GM18858 (cell line): ENCODE data around the gene LSM3.

Experiments
- ATAC-seq: cut with Tn5 transposase; IDR thresholded peaks from one replicate; pipeline ENCODE4 v1.9.1; 2021; ENCODE audit not compliant: unreplicated experiment

Gene LSM3

GRCh38 chr3:14236902-14237301, 58.3 kb downstream of the LSM3 start:
- no peak for ATAC-seq

DNA sequence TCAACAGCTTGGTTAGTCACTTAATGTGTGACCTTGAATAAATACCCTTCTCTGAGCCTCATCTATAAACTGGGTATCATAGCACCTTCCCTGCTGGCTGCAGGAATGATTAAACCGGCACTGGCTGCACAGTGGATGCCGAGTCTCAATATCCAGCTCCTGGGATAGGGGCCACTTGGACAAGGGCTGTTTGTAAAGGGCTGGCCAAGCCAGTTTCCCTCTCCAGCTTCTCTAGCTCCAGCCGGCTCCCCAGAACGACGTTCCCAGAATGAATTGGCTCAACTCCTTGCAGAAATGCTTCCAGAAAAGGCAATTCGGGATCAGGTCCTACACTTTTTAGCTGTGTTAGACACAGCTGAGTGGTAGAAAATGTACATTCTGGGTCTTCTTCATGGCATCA, 58.8 kb downstream of the LSM3 start:
- no peak for ATAC-seq

DNA sequence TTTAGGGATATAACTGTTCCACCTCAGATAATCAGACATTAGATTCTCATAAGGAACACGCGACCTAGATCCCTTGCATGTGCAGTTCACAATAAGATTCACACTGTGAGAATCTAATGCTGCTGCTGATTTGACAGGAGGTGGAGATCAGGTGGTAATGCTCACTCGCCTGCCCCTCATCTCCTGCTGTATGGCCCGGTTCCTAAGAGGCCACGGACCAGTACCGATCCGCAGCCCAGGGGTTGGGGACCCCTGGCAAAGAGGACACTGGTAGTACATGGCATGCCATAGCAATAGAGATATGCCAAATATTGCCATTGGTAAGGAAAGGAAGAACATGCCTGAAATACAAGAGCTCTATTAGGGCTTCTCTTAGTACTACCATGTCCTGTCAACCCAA, 59.7 kb downstream of the LSM3 start:
- ATAC-seq: no peak

DNA sequence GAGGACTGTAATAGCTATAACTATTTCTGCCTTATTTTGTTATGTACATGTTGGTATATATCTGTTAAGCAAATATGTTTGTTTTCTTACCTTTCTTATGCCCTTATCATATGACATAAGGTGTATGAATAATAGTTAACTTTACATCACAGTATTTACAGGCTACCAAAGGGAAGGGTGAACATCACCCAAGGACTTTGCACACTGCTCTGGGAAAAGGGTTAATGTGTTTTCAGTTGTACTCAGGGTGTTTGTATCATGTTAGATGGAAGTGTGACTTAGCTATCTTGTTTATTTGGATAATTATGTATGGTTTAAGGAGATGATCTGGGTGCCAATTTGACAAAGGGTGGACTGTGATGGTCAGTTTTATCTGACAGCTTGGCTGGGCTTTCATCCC, 60.3 kb downstream of the LSM3 start:
- ATAC-seq: no peak

DNA sequence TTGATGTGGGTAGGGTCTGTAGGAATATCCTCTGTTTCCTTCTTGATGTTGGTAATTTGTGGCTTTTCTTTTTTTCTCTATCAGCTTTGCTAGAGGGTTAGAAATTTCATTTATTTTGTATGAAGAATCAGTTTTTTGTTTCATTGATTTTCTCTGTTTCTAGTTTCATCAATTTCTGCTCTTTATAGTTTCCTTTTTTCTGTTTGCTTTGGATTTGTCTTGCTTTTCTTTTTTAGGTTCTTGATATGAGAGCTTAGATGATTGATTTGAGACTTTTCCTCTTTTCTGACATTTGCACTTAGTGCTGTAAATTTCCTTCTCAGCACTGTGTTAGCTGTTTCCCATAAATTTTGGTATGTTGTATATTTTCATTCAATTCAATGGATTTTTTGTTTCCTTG, 61.3 kb downstream of the LSM3 start:
- ATAC-seq: no peak

DNA sequence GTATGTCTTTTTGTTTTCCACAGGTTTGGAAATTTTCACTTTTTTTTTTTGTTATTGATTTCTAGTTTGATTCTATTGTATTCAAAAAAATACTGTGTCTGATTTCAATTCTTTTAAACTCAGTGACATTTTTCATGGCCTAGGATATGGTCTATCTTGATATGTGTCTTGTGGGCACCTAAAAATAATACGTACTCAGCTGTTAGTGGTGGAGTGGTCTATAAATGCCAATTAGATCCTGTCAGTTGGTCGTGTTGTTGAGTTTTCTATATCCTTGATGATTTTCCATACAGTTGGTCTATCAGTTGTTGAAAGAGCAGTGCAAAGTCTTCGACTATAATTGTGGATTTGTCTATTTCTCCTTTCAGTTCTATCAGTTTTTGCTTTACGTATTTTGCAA, 61.7 kb downstream of the LSM3 start:
- ATAC-seq: no peak

DNA sequence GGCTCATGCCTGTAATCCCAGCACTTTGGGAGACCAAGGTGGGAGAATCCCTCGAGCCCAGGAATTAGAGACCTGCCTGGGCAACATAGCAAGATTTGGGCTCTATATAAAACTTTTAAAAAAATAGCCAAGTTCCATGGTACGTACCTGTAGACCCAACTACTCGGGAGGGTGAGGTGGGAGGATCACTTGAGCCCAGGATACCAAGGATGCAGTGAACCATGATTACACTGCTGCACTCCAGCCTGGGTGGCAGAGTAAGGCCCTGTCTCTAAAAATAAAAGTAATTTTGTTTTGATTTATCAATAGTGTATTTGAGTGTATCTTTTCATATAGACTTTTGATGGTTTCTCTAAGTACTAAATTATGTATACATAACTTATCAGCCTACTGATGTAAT, 63.1 kb downstream of the LSM3 start:
- no peak for ATAC-seq

DNA sequence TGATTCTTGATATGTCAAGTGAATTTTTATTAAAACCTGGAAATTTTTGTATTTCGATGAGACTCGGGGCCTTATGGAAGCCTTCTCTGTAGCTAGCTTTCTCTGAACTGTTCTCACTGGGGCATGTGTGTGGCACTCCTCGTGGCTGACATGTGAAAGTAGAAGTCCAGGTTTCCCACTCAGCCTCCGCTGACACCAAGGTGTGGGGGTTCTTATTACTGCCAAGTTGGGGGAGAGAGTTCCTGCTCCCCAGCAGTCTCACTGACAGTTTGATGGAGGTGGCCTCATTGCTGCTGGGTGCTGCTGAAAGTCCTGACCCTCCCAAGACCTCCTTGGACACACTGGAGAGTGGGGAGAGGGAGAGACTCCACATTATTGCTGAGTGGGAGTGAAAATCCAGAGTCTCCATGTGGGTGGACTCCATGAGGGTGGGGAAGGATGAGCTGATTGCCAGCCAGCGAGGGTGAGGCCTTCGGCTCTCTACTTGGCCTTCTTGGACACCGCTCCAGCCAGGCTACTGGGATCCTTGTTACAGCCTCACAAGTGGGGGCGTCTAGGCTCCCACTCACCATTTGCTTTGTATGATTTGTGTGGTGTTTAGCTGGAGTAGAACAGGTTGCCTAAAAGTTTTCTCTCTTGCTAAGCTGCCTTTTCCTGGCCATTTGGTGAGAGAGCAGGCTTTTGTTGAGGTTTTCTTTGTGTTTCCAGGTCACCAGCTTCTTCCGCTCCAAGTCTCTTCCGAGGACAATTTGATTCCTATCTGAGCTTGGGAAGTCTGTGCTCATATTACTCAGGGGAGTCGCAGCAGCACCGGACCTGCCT, 64.1 kb downstream of the LSM3 start:
- ATAC-seq: no peak

GRCh38 chr3:14243782-14244181, 65.2 kb downstream of the LSM3 start:
- ATAC-seq: no peak

DNA sequence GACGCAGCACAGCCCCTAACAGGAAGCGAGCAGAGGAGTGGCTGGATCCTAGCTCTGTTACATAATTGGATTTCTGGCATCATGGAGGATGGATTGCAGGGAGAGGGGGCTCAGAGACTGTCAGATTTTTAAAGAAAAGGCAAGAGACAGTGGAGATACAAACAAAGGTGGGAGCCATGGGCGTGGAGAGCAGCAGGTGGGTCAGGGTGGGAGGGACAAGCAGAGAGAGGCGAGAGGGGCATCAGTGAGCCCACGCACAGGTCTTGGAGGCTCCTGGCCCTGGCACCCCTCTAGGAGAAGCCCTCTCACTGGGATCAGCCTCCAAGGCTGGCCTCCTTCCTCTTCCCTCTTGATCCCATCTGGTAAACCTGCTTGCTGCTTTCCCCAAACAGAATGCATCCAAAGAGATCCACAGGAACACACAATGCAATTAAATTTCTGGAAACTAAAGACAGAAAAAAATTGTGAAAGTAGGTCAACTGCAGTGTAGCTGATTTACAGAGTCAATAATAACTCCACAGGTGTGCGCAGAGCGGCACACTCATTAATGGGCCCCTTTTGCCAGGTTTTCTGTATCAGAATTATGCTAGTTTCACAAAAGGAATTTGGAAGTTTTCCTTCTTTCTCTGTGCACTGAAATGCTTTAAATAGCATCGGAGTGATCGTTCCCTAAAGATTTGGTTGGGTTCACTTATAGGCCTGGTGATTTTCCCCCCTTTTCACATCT, 66.1 kb downstream of the LSM3 start:
- no peak for ATAC-seq

DNA sequence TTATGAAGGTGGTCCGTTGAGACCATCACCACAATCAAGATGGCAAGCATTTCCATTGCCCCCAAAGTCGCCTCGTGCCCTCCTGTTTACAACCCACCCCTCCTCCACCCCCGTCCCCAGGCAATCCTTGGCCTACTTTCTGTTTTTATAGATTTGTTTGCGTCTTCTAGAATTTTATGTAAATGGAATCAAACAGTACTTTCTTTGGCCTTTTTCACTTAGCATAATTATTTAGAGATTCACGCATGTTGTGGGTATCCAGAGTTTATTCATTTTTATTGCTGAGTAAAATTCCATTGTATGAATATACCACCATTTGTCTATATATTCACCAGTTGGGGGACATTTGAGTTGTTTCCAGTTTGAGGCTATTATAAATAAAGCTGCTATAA, 66.6 kb downstream of the LSM3 start:
- no peak for ATAC-seq

DNA sequence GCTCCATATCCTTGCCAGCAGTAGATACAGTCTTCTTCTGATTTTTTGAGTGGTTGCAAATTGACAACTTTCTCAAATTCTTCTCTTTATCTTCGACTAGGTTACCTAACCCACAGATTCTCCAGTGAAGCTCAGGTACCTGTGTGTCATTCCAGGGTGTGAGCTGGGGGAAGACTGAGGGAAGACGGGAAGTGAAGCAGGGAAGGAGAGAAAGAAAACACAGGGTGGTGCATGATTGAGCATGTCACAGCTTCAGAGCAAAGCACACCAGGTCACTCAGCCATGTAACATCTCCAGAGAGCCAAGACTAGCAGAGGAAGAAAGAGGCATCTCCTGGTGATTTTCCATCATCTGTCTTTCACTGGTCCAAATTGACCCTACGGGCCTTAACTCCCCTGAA, 67.2 kb downstream of the LSM3 start:
- no peak for ATAC-seq

DNA sequence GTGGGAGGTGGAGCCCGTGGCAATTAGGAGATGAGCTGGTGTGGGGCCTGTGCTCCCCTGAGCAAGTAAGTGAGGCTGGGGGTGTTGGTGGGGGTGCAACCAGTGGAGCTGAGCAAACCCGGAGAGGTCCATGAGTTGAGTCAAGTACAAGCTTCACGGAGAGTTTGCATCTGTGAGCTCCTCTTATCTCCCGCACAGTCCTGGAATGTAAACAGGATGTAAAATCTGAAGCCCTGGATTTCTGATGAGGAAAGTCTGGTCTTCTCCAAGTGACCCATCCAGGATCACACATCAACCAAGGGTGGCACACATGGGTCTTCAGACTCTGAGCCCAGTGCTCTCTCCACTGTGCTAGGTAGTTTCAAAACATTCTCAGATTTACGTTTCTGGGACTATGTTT, 67.8 kb downstream of the LSM3 start:
- no peak for ATAC-seq

DNA sequence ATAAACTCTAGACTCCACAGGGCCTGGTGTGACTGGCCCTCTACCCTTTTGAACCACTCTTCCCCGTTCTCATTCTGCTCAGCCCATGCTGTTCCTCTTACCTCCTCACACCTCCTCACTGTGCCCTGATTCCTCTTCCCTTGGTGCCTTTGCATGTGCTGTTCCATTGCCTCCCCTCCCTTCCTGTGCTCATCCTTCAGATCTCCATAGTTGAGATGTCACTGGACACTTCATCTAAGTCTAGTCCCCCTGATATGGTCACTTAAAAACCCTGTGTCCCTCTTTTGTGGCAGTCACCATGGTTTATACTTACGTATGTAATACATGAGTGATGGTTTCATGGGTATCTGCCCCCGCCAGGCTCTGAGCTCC, 69.8 kb downstream of the LSM3 start:
- no peak for ATAC-seq

- no peak for ATAC-seq
These were observed 70.4 kb downstream of the LSM3 start for GRCh38 chr3:14248849-14249523.
